DOHH2 (cell line): ENCODE data around the gene TMEM54.

ENCODE experiments used
- CTCF ChIP-seq: fragments of 200-600 bp; sonication (generic); IDR thresholded peaks from one replicate; pipeline ENCODE4 v1.5.1; 2014; ENCODE audit warnings: antibody characterized with exemption, mild to moderate bottlenecking, low read depth, low read length; ENCODE audit not compliant: poor library complexity, severe bottlenecking
- EZH2phosphoT487 ChIP-seq: fragments of 200-600 bp; sonication (generic); IDR thresholded peaks from 2 replicates; pipeline ENCODE4 v1.6.1; 2017; ENCODE audit warnings: borderline replicate concordance, mild to moderate bottlenecking, antibody characterized with exemption, low read length, moderate library complexity, mixed read lengths

DNA sequence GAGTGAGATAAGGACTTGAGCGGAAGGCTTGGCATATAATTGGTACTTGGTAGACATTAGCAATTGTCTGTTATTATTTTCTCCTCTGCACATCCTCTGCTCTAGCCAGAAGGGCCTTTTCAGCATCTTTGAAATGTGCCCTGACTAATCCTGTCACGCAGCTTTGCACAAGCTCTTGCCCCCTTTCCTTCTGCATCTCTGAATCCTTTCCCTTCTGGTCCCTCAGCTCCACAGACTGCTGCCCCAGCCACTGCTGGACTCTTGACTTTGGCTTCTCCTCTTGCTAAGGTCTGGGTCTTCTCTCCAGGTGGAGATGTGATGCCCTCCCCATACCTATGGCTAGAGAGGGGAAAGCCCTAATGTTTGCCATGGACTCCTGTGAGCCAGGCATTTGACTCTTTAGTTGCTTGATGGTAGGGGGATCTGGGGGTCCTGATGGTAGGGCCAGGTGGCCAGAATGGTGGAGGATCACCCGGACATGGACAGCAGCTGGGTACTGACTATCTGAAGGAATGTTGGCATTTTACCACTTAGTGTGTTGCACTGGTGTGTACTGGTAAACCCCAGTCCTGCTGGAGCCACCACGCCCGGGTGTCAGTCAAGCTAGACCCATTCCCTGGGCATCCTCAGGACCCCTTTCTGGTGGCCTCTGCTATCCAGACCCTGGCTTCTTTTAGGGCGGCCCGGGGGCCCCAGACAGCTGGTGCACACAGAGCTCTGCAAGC, 10.5 kb downstream of the TMEM54 start:
- TF ChIP-seq CTCF (no peak), EZH2phosphoT487 (no peak)
